Thyroid gland (tissue), 4 donors: ENCODE results near the gene DTD1. TPM values are rescaled to one million over a fixed set of nuclear protein-coding genes. Genes with fewer than 3 reads are reported as not detected.

Experiments
- DNase-seq, 2 donors: peaks; one replicate each; pipeline ENCODE4 v3.0.0-alpha.2; 2019
- H3K27ac ChIP-seq, 3 donors: fragments of 200-600 bp; sonication (generic); 1 replicate in 2 of 3; 2 replicates in 1 of 3; pipeline ENCODE4 v1.5.1; 2016 to 2019; ENCODE audit warnings: mild to moderate bottlenecking in 1 of 3, moderate library complexity in 1 of 3
- H3K27me3 ChIP-seq: fragments of 200-600 bp; sonication (generic); one replicate; pipeline ENCODE4 v1.5.1; 2019
- H3K36me3 ChIP-seq, 2 donors: fragments of 200-600 bp; sonication (generic); one replicate each; pipeline ENCODE4 v1.5.1; 2016 to 2019
- H3K4me1 ChIP-seq, 2 donors: fragments of 200-600 bp; sonication (generic); one replicate each; pipeline ENCODE4 v1.5.1; 2017 to 2019
- H3K4me3 ChIP-seq, 3 donors: fragments of 200-600 bp; sonication (generic); replicated peaks in 1 of 3; 1 replicate in 2 of 3; 2 replicates in 1 of 3; pipeline ENCODE4 v1.5.1; 2016; ENCODE audit warnings: mild to moderate bottlenecking in 1 of 3
- H3K9me3 ChIP-seq: fragments of 200-600 bp; sonication (generic); one replicate; pipeline ENCODE4 v1.5.1; 2017
- POLR2A ChIP-seq, 2 donors: fragments of 450-650 bp; IDR thresholded peaks; one replicate each; pipeline ENCODE4 v1.6.1; 2017; ENCODE audit warnings: antibody characterized with exemption in 2 of 2, mild to moderate bottlenecking in 2 of 2, moderate library complexity in 1 of 2
- WGBS, 2 donors: methylation state at CpG; one replicate each; pipeline ENCODE4 v1.1.5; 2017; 5-methylcytosine and 5-hydroxymethylcytosine counted together
- intact Hi-C: fragments of 100-400 bp; cut with DNase I; formaldehyde crosslinking; loops from one replicate; pipeline ENCODE4 v1.15.1; 2023
- total RNA-seq, 4 donors: library from RNA; depleted of rRNA; stranded (reverse); fragments of >200 nt; gene quantifications; one replicate each; pipeline ENCODE4 v1.2.3, GENCODE V29; 2016
- TF ChIP-seq, protein P1 (sequence below), 6 experiments: fragments of 200-600 bp in 3 of 6; fragments of 450-650 bp in 3 of 6; sonication (generic) in 3 of 6; IDR thresholded peaks; one replicate each; pipeline ENCODE4 v1.5.1; 2016 to 2019; ENCODE audit warnings: antibody characterized with exemption in 6 of 6, mild to moderate bottlenecking in 2 of 6, inconsistent platforms in 1 of 6, moderate library complexity in 1 of 6

The DTD1 gene
- total RNA-seq, 4 donors from 2014 or later, result 42.7 to 57.6 (median 52.4) TPM

DNA sequence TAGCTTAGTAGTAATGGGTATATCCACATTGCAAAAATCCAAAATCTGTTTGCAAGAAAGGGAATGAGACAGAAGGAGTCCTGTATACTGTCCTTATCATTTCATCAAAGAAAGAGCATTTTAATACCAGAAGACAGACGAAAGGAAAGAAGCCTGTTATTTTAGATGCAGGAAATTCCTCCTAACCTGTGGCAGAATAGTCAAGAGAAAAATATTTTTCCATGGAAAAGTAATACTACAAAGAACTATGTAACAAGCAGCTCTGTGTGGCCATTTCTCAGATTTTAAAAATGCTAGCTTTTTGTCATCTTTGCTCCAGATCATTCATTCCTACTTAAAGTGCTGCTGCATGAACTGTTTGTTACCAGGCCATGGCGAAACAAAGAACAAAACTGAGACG is 152.9 kb downstream of the DTD1 start:
- peaks cover 0 to 5% of the 10 kb centered on the region in 2 donors for H3K4me1 ChIP-seq
- H3K27ac ChIP-seq, result no peak overlapping the region
- 90 to 94% methylated on average over 3 of the region's 3 CpGs for WGBS, 2 donors
- H3K9me3 ChIP-seq, result no peaks in the 10 kb centered on the region
- intact Hi-C loops, result no loop called here
- H3K4me3 ChIP-seq, result no peak overlapping the region
- H3K36me3 ChIP-seq, result peaks cover 0 to 4% of the 10 kb centered on the region in 2 donors
- no peaks in the 10 kb centered on the region for H3K27me3 ChIP-seq
- TF ChIP-seq, protein P1, sequence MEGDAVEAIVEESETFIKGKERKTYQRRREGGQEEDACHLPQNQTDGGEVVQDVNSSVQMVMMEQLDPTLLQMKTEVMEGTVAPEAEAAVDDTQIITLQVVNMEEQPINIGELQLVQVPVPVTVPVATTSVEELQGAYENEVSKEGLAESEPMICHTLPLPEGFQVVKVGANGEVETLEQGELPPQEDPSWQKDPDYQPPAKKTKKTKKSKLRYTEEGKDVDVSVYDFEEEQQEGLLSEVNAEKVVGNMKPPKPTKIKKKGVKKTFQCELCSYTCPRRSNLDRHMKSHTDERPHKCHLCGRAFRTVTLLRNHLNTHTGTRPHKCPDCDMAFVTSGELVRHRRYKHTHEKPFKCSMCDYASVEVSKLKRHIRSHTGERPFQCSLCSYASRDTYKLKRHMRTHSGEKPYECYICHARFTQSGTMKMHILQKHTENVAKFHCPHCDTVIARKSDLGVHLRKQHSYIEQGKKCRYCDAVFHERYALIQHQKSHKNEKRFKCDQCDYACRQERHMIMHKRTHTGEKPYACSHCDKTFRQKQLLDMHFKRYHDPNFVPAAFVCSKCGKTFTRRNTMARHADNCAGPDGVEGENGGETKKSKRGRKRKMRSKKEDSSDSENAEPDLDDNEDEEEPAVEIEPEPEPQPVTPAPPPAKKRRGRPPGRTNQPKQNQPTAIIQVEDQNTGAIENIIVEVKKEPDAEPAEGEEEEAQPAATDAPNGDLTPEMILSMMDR (IDR thresholded peaks at IDR 0.05), result no peak
- TF ChIP-seq POLR2A (IDR thresholded peaks at IDR 0.05), result no peak
- no peak for DNase-seq

- DNase-seq, result no peak
- H3K9me3 ChIP-seq, result no peaks in the 10 kb centered on the region
- peaks cover 0 to 5% of the 10 kb centered on the region in 2 donors for H3K4me1 ChIP-seq
- TF ChIP-seq, protein P1 (IDR thresholded peaks at IDR 0.05), result no peak
- TF ChIP-seq POLR2A (IDR thresholded peaks at IDR 0.05), result no peak
- WGBS, 2 donors, result 72 to 83% methylated on average over 3 of the region's 3 CpGs
- intact Hi-C loops, result no loop called here
- H3K36me3 ChIP-seq, result peaks cover 0 to 4% of the 10 kb centered on the region in 2 donors
- H3K27me3 ChIP-seq, result no peaks in the 10 kb centered on the region
- no peak overlapping the region for H3K4me3 ChIP-seq
- H3K27ac ChIP-seq, result no peak overlapping the region
Observed at GRCh38 chr20:18742841-18743240, 155.0 kb downstream of the DTD1 start.

GRCh38 chr20:18743665-18744440 is 156.0 kb downstream of the DTD1 start:
- Histone ChIP-seq H3K4me1 (peaks cover 0 to 5% of the 10 kb centered on the region in 2 donors), H3K4me3 (no peak overlapping the region), H3K27ac (no peak overlapping the region), H3K9me3 (no peaks in the 10 kb centered on the region), H3K36me3 (peaks cover 0 to 4% of the 10 kb centered on the region in 2 donors), H3K27me3 (no peaks in the 10 kb centered on the region)
- WGBS, 2 donors, result 92 to 93% methylated on average over 11 of the region's 11 CpGs
- TF ChIP-seq, protein P1 (IDR thresholded peaks at IDR 0.05), result no peak
- no peak for TF ChIP-seq POLR2A (IDR thresholded peaks at IDR 0.05)
- intact Hi-C loops, result no loop called here
- peak in 1 of 2 donors; percentile 12 for DNase-seq

GRCh38 chr20:18747090-18747489 is 159.2 kb downstream of the DTD1 start:
- H3K36me3 ChIP-seq, result peaks cover 0 to 4% of the 10 kb centered on the region in 2 donors
- H3K4me1 ChIP-seq, result peaks cover 5% of the 10 kb centered on the region in 2 donors
- DNase-seq, result no peak
- no peak overlapping the region for H3K27ac ChIP-seq
- intact Hi-C loops, result no loop called here
- H3K4me3 ChIP-seq, result no peak overlapping the region
- H3K27me3 ChIP-seq, result no peaks in the 10 kb centered on the region
- no peaks in the 10 kb centered on the region for H3K9me3 ChIP-seq
- no peak for TF ChIP-seq POLR2A (IDR thresholded peaks at IDR 0.05)
- TF ChIP-seq, protein P1 (IDR thresholded peaks at IDR 0.05), result no peak
- WGBS, 2 donors, result 82 to 88% methylated on average over 5 of the region's 5 CpGs

- Histone ChIP-seq H3K4me1 (peaks cover 1 to 5% of the 10 kb centered on the region in 2 donors), H3K9me3 (no peaks in the 10 kb centered on the region), H3K27ac (no peak overlapping the region), H3K4me3 (no peak overlapping the region), H3K27me3 (no peaks in the 10 kb centered on the region), H3K36me3 (peaks cover 0 to 4% of the 10 kb centered on the region in 2 donors)
- DNase-seq, result no peak
- no peak for TF ChIP-seq POLR2A (IDR thresholded peaks at IDR 0.05)
- TF ChIP-seq, protein P1 (IDR thresholded peaks at IDR 0.05), result no peak
- 63 to 72% methylated on average over 5 of the region's 5 CpGs for WGBS, 2 donors
- intact Hi-C loops, result no loop called here
Observed at GRCh38 chr20:18748987-18749386, 161.1 kb downstream of the DTD1 start.
